UCSD-AML1 (cell line): ENCODE measurements around the gene MTM1.

Experiments used
- DNase-seq: peaks from one replicate; lab custom pipeline; 2025; ENCODE audit not compliant: unreplicated experiment; lab: John Stamatoyannopoulos, UW

MTM1 gene

GRCh38 chrX:150655788-150656187 lies 87.4 kb downstream of the MTM1 start:
- DNase-seq, result no peak

- DNase-seq, result no peak
Observed at GRCh38 chrX:150663073-150663472, 94.7 kb downstream of the MTM1 start.

- no peak for DNase-seq
Observed at GRCh38 chrX:150664290-150664689, 95.9 kb downstream of the MTM1 start.

DNA sequence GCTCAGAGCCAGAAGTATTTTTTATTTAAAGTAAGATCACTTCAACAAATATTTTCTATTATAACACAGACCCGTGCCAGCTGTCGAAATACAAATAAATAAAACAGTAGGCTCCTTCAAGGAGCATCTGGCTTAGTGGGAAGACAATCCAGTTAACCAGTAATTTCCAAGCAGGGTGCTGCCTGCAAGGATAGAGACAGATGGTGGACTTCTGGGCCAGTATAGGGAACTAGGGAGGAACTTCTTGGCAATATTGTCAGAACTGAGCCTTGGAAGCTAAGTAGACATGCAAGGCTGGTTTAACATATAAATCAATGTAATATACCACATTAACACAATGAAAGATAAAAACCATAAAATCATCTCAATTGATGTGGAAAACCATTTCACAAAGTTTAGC lies 107.8 kb downstream of the MTM1 start:
- no peak for DNase-seq

- no peak for DNase-seq
Observed at GRCh38 chrX:150680974-150681373, 112.6 kb downstream of the MTM1 start.

GRCh38 chrX:150683112-150683511 lies 114.7 kb downstream of the MTM1 start:
- no peak for DNase-seq

- no peak for DNase-seq
Observed at GRCh38 chrX:150683536-150684146, 115.2 kb downstream of the MTM1 start.

- DNase-seq, result no peak
Observed at GRCh38 chrX:150688911-150689451, 120.6 kb downstream of the MTM1 start.

GRCh38 chrX:150690126-150690525 lies 121.7 kb downstream of the MTM1 start:
- no peak for DNase-seq

- no peak for DNase-seq
Observed at GRCh38 chrX:150692296-150692695, 123.9 kb downstream of the MTM1 start.

DNA sequence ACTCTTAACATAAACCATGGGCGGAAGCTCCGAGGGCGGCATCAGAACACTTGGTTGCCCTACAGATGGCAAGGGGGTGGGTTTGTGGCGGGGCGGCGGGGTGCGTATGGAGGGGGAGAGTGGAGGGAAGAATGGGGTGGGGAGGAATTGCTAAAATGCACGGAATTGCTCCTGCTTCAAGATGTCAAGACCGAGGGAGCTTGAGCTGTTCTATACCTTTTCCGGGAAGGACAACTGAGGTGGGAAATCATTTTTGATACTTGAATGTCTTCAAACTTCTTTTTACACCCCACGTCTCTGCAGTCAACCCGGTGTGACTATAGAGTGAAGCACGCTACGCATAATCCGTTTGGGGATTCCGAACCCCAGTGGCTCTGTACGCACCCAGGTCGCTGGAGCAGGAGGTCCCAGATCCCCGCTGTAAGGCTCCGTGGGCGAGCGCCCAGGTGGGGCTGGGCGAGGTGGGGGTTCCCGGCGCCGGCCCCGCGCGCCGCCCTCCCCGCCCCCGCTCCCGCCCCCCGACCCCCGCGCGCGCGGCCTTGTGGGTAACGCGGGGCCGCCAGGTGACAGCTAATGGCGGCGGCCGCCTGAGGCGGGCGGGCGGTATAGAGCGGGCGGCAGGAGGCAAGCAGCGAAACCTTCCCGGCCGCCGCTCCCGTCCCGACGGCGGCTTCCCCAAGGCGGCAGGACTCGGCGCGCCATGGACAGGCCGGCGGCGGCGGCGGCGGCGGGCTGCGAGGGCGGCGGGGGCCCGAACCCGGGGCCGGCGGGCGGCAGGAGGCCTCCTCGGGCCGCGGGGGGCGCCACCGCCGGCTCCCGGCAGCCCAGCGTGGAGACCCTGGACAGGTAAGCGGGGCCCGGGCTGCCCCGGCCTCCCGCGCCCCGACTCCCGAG lies 124.7 kb downstream of the MTM1 start, which contains the start of gene MTMR1:
TSS of gene MTMR1 (plus strand) at position 566 of the 894 bp plus-strand sequence. CDS start at position 701, 135 bp downstream.
- DNase-seq, result no peak

GRCh38 chrX:150693725-150694574 lies 125.5 kb downstream of the MTM1 start:
- DNase-seq, result peak; percentile 47

DNA sequence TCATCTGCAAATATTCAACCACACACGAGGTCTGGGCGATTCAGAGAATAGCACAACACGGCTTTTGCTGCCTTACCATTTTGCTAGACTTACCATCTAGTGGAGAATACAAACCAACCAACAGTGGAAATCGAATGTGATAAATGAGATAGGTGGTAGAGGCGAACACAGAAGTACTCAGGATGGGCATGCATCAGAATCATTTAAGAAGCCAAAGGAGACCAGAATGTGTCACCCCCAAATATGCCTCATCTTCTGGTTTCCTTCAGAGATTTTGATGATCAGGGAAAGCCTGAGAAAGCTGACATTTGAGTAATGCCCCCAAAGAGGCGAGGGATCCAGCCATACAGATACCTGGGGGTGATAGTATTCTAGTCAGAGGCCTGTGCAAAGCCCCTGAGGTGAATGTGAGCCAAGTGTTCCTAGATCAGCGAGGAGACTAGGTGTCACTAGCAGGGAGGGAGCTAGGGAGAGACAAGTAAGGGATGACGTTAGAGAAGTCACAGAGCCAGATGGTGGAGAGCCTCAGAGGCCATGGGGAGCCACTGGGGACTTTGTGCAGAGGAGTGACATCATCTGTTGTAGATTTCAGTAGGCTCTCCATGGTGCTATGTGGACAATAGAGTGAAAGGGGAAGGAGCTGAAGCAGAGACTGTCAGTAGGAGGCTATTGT lies 126.5 kb downstream of the MTM1 start:
- no peak for DNase-seq

DNA sequence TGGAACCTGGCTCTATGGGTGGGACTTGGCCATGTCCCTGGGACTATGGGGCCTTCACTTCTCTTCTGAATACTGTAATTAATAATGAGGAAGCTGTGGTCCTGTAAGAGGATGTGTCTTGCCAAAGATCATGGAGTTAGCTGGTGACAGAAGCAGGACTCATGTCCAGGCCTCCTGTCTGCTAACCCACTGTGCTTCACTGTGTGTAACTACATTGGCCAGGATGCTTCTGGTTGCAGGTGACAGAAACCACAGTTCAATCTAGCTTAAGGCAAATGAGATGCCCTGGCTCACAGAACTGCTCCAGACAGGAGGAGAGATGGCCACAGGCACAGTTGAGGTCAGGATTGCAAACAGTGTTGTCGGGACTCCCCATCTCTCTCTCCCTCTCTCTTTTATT lies 127.9 kb downstream of the MTM1 start:
- no peak for DNase-seq

GRCh38 chrX:150696866-150697265 lies 128.4 kb downstream of the MTM1 start:
- no peak for DNase-seq

DNA sequence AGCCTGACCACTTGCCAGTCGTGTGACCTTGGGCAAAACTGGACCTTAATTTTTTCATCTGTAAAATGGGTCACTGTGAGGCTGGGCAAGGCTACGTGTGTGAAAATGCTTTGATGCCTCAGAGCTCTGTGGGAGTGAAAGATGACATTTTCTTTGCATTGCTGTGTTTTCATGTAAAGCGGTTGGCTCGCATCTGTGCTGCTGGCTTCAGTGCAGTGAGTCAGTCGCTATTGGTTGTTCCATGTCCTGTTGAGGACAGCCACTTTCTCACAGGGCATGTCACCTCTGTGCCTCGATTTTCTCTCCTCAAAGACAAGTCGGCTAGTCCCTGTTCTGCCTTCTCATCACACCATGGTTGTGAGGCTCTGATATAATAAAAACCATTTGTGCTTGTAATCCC lies 129.2 kb downstream of the MTM1 start:
- DNase-seq, result no peak

- no peak for DNase-seq
Observed at GRCh38 chrX:150698981-150699380, 130.6 kb downstream of the MTM1 start.

GRCh38 chrX:150700107-150700506 lies 131.7 kb downstream of the MTM1 start:
- DNase-seq, result no peak

GRCh38 chrX:150701377-150701776 lies 133.0 kb downstream of the MTM1 start:
- no peak for DNase-seq

GRCh38 chrX:150702966-150703694 lies 134.7 kb downstream of the MTM1 start:
- DNase-seq, result no peak
